Nephron progenitor cell (in vitro differentiated cells): Measurements from ENCODE around the gene UQCC3.

Source experiments
- DNase-seq: peaks from one replicate; pipeline ENCODE4 v3.0.0; 2021
- H3K27ac Mint-ChIP-seq: 2 replicates; pipeline ENCODE4 v1.8.0; 2021; ENCODE audit warnings: mild to moderate bottlenecking, moderate library complexity, mixed read lengths
- H3K27me3 Mint-ChIP-seq: 2 replicates; pipeline ENCODE4 v1.8.0; 2021; ENCODE audit warnings: mild to moderate bottlenecking, low read depth, mixed read lengths; ENCODE audit not compliant: poor library complexity
- H3K36me3 Mint-ChIP-seq: 2 replicates; pipeline ENCODE4 v1.8.0; 2021; ENCODE audit warnings: low read depth, mixed read lengths
- H3K4me1 Mint-ChIP-seq: 2 replicates; pipeline ENCODE4 v1.8.0; 2021; ENCODE audit warnings: mixed read lengths
- H3K4me3 Mint-ChIP-seq: 2 replicates; pipeline ENCODE4 v1.8.0; 2021; ENCODE audit warnings: mild to moderate bottlenecking, moderate library complexity, mixed read lengths
- H3K9me3 Mint-ChIP-seq: 2 replicates; pipeline ENCODE4 v1.8.0; 2021; ENCODE audit warnings: mild to moderate bottlenecking, moderate library complexity, mixed read lengths
- CTCF ChIP-seq: fragments of 200-600 bp; sonication (generic); IDR thresholded peaks from 2 replicates; pipeline ENCODE4 v1.5.0; 2021; ENCODE audit warnings: antibody characterized with exemption

Gene UQCC3

GRCh38 chr11:62671608-62672389 is at the start of gene UQCC3, which contains the start of gene LBHD1:
Gene UQCC3 (plus strand): TSS chr11:62671673. CDS start chr11:62671746, 73 bp downstream.
Gene LBHD1 (minus strand): TSS chr11:62672267. CDS start chr11:62670031, 2,236 bp downstream.
- H3K36me3 Mint-ChIP-seq, result peaks cover 29% of the 10 kb centered on the region
- no peaks in the 10 kb centered on the region for H3K9me3 Mint-ChIP-seq
- H3K27me3 Mint-ChIP-seq, result no peaks in the 10 kb centered on the region
- H3K27ac Mint-ChIP-seq, result peak within 1 kb of the TSS; percentile 98
- peak; percentile 81 for DNase-seq
- H3K4me1 Mint-ChIP-seq, result peaks cover 46% of the 10 kb centered on the region
- peak within 1 kb of the TSS; percentile 99 for H3K4me3 Mint-ChIP-seq
- no peak for TF ChIP-seq CTCF

GRCh38 chr11:62622476-62623089 is 48.9 kb upstream of the UQCC3 start:
- Mint-ChIP-seq H3K4me3 (peak overlapping the region; percentile 68), H3K27ac (peak overlapping the region; percentile 91), H3K4me1 (peaks cover 27% of the 10 kb centered on the region), H3K36me3 (peaks cover 32% of the 10 kb centered on the region), H3K27me3 (peaks cover 6% of the 10 kb centered on the region), H3K9me3 (no peaks in the 10 kb centered on the region)
- no peak for DNase-seq
- TF ChIP-seq CTCF, result no peak

- no peak overlapping the region for H3K4me3 Mint-ChIP-seq
- no peak for TF ChIP-seq CTCF
- H3K4me1 Mint-ChIP-seq, result no peaks in the 10 kb centered on the region
- peaks cover 72% of the 10 kb centered on the region for H3K36me3 Mint-ChIP-seq
- no peak overlapping the region for H3K27ac Mint-ChIP-seq
- no peak for DNase-seq
- H3K27me3 Mint-ChIP-seq, result peaks cover 7% of the 10 kb centered on the region
- H3K9me3 Mint-ChIP-seq, result no peaks in the 10 kb centered on the region
Observed at GRCh38 chr11:62627713-62628112, 43.8 kb upstream of the UQCC3 start.

- Mint-ChIP-seq H3K27ac (peak overlapping the region; percentile 55), H3K4me3 (no peak overlapping the region), H3K36me3 (peaks cover 81% of the 10 kb centered on the region), H3K4me1 (no peaks in the 10 kb centered on the region), H3K9me3 (no peaks in the 10 kb centered on the region), H3K27me3 (peaks cover 4% of the 10 kb centered on the region)
- no peak for DNase-seq
- TF ChIP-seq CTCF, result no peak
Observed at GRCh38 chr11:62632492-62632891, 39.0 kb upstream of the UQCC3 start.

- no peak for DNase-seq
- Mint-ChIP-seq H3K4me3 (peak overlapping the region; percentile 68), H3K4me1 (peaks cover 35% of the 10 kb centered on the region), H3K9me3 (no peaks in the 10 kb centered on the region), H3K36me3 (peaks cover 32% of the 10 kb centered on the region), H3K27ac (peak overlapping the region; percentile 39), H3K27me3 (peaks cover 6% of the 10 kb centered on the region)
- TF ChIP-seq CTCF, result no peak
Observed at GRCh38 chr11:62644220-62644619, 27.3 kb upstream of the UQCC3 start.
